Measurements from ENCODE around the gene FARS2.

FARS2 gene

GRCh38 chr6:5416250-5416649 is 154.9 kb downstream of the FARS2 start:
- no peak for DNase-seq (ENCODE audit: low read depth in 2 of 3, low spot score in 2 of 3)

- no peak for DNase-seq (ENCODE audit: low read depth in 2 of 3, low spot score in 2 of 3)
Measured at GRCh38 chr6:5422321-5422915, 161.1 kb downstream of the FARS2 start.

GRCh38 chr6:5423251-5423650 is 161.9 kb downstream of the FARS2 start:
- DNase-seq (ENCODE audit: low read depth in 2 of 3, low spot score in 2 of 3) = no peak

GRCh38 chr6:5424726-5425125 is 163.4 kb downstream of the FARS2 start:
- no peak for DNase-seq (ENCODE audit: low read depth in 2 of 3, low spot score in 2 of 3)

GRCh38 chr6:5425267-5425666 is 164.0 kb downstream of the FARS2 start:
- no peak for DNase-seq (ENCODE audit: low read depth in 2 of 3, low spot score in 2 of 3)

GRCh38 chr6:5425797-5426196 is 164.5 kb downstream of the FARS2 start:
- DNase-seq (ENCODE audit: low read depth in 2 of 3, low spot score in 2 of 3) = no peak

- DNase-seq (ENCODE audit: low read depth in 2 of 3, low spot score in 2 of 3) = no peak
Measured at GRCh38 chr6:5427586-5427985, 166.3 kb downstream of the FARS2 start.

GRCh38 chr6:5433324-5433723 is 172.0 kb downstream of the FARS2 start:
- DNase-seq (ENCODE audit: low read depth in 2 of 3, low spot score in 2 of 3) = no peak

GRCh38 chr6:5435449-5435848 is 174.1 kb downstream of the FARS2 start:
- no peak for DNase-seq (ENCODE audit: low read depth in 2 of 3, low spot score in 2 of 3)

- DNase-seq (ENCODE audit: low read depth in 2 of 3, low spot score in 2 of 3) = no peak
Measured at GRCh38 chr6:5438922-5439584, 177.7 kb downstream of the FARS2 start.

- no peak for DNase-seq (ENCODE audit: low read depth in 2 of 3, low spot score in 2 of 3)
Measured at GRCh38 chr6:5439749-5440148, 178.4 kb downstream of the FARS2 start.

GRCh38 chr6:5442319-5442718 is 181.0 kb downstream of the FARS2 start:
- no peak for DNase-seq (ENCODE audit: low read depth in 2 of 3, low spot score in 2 of 3)

- no peak for DNase-seq (ENCODE audit: low read depth in 2 of 3, low spot score in 2 of 3)
Measured at GRCh38 chr6:5442916-5443315, 181.6 kb downstream of the FARS2 start.

GRCh38 chr6:5443491-5443890 is 182.2 kb downstream of the FARS2 start:
- no peak for DNase-seq (ENCODE audit: low read depth in 2 of 3, low spot score in 2 of 3)

GRCh38 chr6:5446362-5447075 is 185.2 kb downstream of the FARS2 start:
- no peak for DNase-seq (ENCODE audit: low read depth in 2 of 3, low spot score in 2 of 3)

- no peak for DNase-seq (ENCODE audit: low read depth in 2 of 3, low spot score in 2 of 3)
Measured at GRCh38 chr6:5447921-5448320, 186.6 kb downstream of the FARS2 start.

GRCh38 chr6:5450073-5450472 is 188.8 kb downstream of the FARS2 start:
- no peak for DNase-seq (ENCODE audit: low read depth in 2 of 3, low spot score in 2 of 3)

GRCh38 chr6:5453546-5453945 is 192.2 kb downstream of the FARS2 start:
- no peak for DNase-seq (ENCODE audit: low read depth in 2 of 3, low spot score in 2 of 3)

- no peak for DNase-seq (ENCODE audit: low read depth in 2 of 3, low spot score in 2 of 3)
Measured at GRCh38 chr6:5455142-5455541, 193.8 kb downstream of the FARS2 start.

- DNase-seq (ENCODE audit: low read depth in 2 of 3, low spot score in 2 of 3) = no peak
Measured at GRCh38 chr6:5457041-5457440, 195.7 kb downstream of the FARS2 start.

GRCh38 chr6:5457983-5458683 is 196.8 kb downstream of the FARS2 start:
- no peak for DNase-seq (ENCODE audit: low read depth in 2 of 3, low spot score in 2 of 3)

- no peak for DNase-seq (ENCODE audit: low read depth in 2 of 3, low spot score in 2 of 3)
Measured at GRCh38 chr6:5459346-5459745, 198.0 kb downstream of the FARS2 start.

All from activated CD8-positive, alpha-beta memory T cell treated with anti-CD3 and anti-CD28 coated beads for 48 hours (primary cell).